ENCODE data around the gene RPS6KA5.

- TF ChIP-seq CTCF (IDR thresholded peaks at IDR 0.05), result no peak
- TF ChIP-seq MYC (IDR thresholded peaks at IDR 0.05; ENCODE audit: borderline replicate concordance, low read length), result no peak
- no peak for TF ChIP-seq ZC3H11A (IDR thresholded peaks at IDR 0.05)
- no peak for TF ChIP-seq MAZ (IDR thresholded peaks at IDR 0.05; ENCODE audit: borderline replicate concordance, low read depth, low read length)
- no peak for TF ChIP-seq RAD21 (conservative IDR thresholded peaks at IDR 0.05 in 1 of 2, IDR thresholded peaks at IDR 0.05 in 1 of 2)
- TF ChIP-seq KDM5A (IDR thresholded peaks at IDR 0.05), result no peak
- no peak for TF ChIP-seq JUN (IDR thresholded peaks at IDR 0.05)
- no peak for TF ChIP-seq SMC3 (IDR thresholded peaks at IDR 0.05)
- TF ChIP-seq RCOR1 (IDR thresholded peaks at IDR 0.05; ENCODE audit: low read depth, low read length), result no peak
Measured at GRCh38 chr14:91063119-91063518, 2.7 kb upstream of the RPS6KA5 start.
